C4-2B (cell line): ENCODE measurements around the gene TLE2.
A peak's percentile ranks its signal among the peaks of the same experiment; 100 is the strongest.

Experiments used
- H3K27ac ChIP-seq: fragments of 450-650 bp; 2 replicates; pipeline ENCODE4 v1.5.1; 2017
- ZFX ChIP-seq: fragments of 450-650 bp; IDR thresholded peaks from 2 replicates; pipeline ENCODE4 v1.6.1; 2017
- TF ChIP-seq, protein P1 (sequence below): fragments of 450-650 bp; conservative IDR thresholded peaks from 2 replicates; pipeline ENCODE4 v1.5.1; 2017; ENCODE audit warnings: mild to moderate bottlenecking

Gene TLE2

DNA sequence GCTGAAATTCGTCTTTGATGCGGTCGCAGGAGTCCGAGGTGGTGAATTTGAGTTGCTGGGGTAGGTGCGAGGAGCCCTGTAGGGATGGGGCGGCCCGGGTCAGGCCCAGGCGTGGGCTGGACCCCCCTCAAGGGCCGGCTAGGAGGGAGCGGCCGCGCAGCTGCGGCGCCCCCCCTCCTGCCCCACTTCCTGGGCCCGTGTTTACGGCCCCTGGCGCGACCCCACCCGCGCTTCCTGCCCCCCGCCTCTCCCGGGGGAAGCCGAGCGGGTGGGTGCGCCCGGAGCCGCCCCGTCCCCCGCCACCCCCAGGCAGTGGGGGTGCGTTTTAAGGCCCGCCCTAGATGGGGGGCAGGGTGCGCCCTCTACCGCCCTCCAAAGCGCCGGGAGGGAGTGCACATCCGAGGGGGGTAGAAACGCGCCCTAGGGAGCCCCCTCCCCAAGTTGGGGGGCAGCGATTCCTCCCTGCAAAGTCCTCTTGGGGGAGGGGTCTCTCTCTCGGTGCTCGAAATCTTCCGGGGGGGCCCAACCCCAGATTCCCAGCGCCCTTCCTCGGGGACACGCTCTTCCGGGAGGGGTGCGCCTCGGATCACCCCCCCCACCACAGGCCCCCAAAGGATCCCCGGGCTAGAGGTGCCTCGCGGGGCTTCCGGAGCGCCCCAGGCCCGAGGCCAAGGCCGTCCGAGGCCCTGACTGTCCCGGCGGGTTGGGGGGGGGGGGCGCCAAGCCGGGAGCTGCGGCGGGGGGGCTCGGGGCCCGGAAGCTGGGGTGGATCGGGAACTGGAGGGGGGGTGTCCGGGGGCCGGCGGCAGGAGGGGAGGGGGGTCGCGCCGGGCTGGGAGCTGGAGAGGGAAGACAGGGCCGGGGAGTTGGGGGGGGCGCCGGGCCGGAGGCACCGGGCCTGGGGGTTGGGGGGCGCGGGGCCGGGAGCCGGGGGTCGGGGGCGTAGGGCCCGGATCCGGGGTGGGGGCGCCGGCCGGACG, 32.4 kb upstream of the TLE2 start:
- TF ChIP-seq ZFX, result no peak
- TF ChIP-seq, protein P1, sequence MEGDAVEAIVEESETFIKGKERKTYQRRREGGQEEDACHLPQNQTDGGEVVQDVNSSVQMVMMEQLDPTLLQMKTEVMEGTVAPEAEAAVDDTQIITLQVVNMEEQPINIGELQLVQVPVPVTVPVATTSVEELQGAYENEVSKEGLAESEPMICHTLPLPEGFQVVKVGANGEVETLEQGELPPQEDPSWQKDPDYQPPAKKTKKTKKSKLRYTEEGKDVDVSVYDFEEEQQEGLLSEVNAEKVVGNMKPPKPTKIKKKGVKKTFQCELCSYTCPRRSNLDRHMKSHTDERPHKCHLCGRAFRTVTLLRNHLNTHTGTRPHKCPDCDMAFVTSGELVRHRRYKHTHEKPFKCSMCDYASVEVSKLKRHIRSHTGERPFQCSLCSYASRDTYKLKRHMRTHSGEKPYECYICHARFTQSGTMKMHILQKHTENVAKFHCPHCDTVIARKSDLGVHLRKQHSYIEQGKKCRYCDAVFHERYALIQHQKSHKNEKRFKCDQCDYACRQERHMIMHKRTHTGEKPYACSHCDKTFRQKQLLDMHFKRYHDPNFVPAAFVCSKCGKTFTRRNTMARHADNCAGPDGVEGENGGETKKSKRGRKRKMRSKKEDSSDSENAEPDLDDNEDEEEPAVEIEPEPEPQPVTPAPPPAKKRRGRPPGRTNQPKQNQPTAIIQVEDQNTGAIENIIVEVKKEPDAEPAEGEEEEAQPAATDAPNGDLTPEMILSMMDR, result no peak
- peak overlapping the region; percentile 87 for H3K27ac ChIP-seq

DNA sequence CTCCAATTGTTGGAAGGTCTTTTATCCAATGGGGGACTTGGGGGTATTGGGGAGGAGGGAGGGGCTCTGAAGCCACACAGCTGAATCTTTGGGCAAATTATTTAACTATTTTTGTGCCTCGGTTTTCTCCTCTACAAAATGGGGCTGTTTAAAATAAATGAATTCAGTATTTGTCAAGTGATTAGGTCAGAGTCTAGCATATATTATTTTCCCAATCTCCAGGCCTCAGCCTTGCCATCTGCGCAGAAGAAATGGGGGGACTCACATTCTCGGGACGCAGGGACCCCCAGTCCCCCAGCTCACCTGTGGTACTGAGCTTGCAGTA, 31.7 kb upstream of the TLE2 start:
- H3K27ac ChIP-seq, result no peak overlapping the region; the same call in 1 of the 2 replicates
- no peak for TF ChIP-seq ZFX
- TF ChIP-seq, protein P1, result no peak

DNA sequence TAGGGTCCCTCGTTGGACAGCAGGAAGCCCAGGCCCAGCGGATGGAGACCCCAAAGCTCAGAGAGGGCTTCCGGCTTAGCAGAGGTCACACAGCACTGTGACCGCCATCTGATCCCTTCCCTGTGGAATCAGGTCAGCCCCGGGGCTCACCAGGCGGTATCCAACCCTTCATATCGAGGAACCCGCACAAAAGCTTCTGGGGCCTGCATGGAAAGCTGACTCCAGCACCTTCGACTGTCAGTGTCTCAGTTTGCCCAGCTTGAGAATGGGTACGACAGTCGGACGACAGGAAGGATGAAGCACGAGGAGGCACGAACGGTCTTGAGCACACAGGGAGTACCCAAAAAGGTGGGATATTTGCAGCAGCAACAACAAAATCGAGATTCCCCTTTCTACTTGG, 30.6 kb upstream of the TLE2 start:
- TF ChIP-seq, protein P1, result no peak
- no peak for TF ChIP-seq ZFX
- no peak overlapping the region for H3K27ac ChIP-seq

- H3K27ac ChIP-seq, result no peak overlapping the region
- TF ChIP-seq, protein P1, result no peak
- TF ChIP-seq ZFX, result no peak
These were observed 29.8 kb upstream of the TLE2 start for GRCh38 chr19:3058821-3059314.

GRCh38 chr19:3058009-3058820, 29.1 kb upstream of the TLE2 start:
- TF ChIP-seq, protein P1, result no peak
- no peak for TF ChIP-seq ZFX

GRCh38 chr19:3057275-3057714, 28.2 kb upstream of the TLE2 start:
- H3K27ac ChIP-seq, result peak overlapping the region; percentile 70

More at GRCh38 chr19:3058009-3058820, 29.1 kb upstream of the TLE2 start:
- peak overlapping the region; percentile 70 for H3K27ac ChIP-seq

More at GRCh38 chr19:3057275-3057714, 28.2 kb upstream of the TLE2 start:
- TF ChIP-seq ZFX, result peak; percentile 26; the same call in 1 of the 2 replicates
- TF ChIP-seq, protein P1, result no peak
